ENCODE measurements around the gene PLEKHG4B. TPM values are rescaled to one million over a fixed set of nuclear protein-coding genes. Genes with fewer than 3 reads are reported as not detected.

Gene PLEKHG4B
- total RNA-seq, 1 experiment from 2014 or later: 44.3 TPM

DNA sequence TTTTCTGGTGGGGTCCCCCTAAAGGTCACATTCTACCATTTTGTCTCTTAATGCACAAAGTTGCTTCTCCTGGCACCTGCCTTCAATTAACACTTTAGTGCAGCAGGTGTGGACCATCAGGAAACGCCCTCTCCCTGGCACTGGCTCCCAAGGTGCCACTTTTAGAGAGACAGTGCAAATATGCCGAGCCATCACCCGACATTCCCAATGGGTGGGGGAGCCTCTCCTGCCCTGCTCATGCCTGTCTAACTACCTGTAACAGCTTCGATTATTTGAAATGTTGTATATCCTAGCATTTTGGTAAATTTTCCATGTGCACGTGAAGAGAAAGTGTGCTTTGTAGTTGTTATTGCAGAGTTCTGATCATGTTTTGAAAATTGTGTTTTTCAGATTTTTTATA is 86.1 kb downstream of the PLEKHG4B start:
- Histone ChIP-seq H2BK15ac (ENCODE audit: low read depth, low read length) (no peak overlapping the region), H3K4me1 (ENCODE audit: insufficient read depth, low read length) (no peaks in the 10 kb centered on the region; the same call in 1 of the 2 replicates), H3K9ac (ENCODE audit: extremely low read depth, insufficient read length, low read length) (no peak overlapping the region), H3K79me1 (ENCODE audit: insufficient read depth, low read depth, low read length, poor library complexity, severe bottlenecking) (no peaks in the 10 kb centered on the region), H2BK12ac (ENCODE audit: insufficient read length, low read depth, low read length) (no peak overlapping the region), H3K79me2 (ENCODE audit: insufficient read depth, low read length) (no peaks in the 10 kb centered on the region), H4K91ac (ENCODE audit: insufficient read length, low read depth, low read length) (no peak overlapping the region), H3K4me2 (ENCODE audit: insufficient read depth, insufficient read length, low read length) (no peak overlapping the region), H2BK5ac (ENCODE audit: insufficient read length, low read length) (no peak overlapping the region), H2BK20ac (ENCODE audit: low read depth, low read length, poor library complexity, severe bottlenecking) (no peak overlapping the region), H4K8ac (replicated peaks; ENCODE audit: insufficient read length, low read depth, low read length) (no peak overlapping the region), H3K27me3 (ENCODE audit: insufficient read depth, low read length) (no peaks in the 10 kb centered on the region), H3K18ac (ENCODE audit: insufficient read length, low read depth, low read length) (no peak overlapping the region), H3K23me2 (ENCODE audit: insufficient read length, low read depth, low read length, poor library complexity, severe bottlenecking) (no peaks in the 10 kb centered on the region), H3T11ph (ENCODE audit: low read length) (no peak overlapping the region), H3K27ac (ENCODE audit: insufficient read length, low read depth, low read length) (no peak overlapping the region), H4K20me1 (ENCODE audit: control insufficient read depth, insufficient read depth, insufficient read length) (no peaks in the 10 kb centered on the region), H3K9me3 (ENCODE audit: control insufficient read depth, low read depth, low read length) (no peaks in the 10 kb centered on the region), H3K4ac (ENCODE audit: low read depth, low read length) (no peak overlapping the region), H4K5ac (ENCODE audit: insufficient read length, low read depth, low read length) (no peak overlapping the region), H2AK5ac (ENCODE audit: insufficient read length, low read length) (no peak overlapping the region), H3K23ac (ENCODE audit: insufficient read length, low read depth, low read length) (no peak overlapping the region), H2BK120ac (ENCODE audit: low read depth, low read length, poor library complexity, severe bottlenecking) (no peak overlapping the region), H3K56ac (ENCODE audit: insufficient read length, low read depth, low read length) (no peak overlapping the region), H3K14ac (ENCODE audit: insufficient read depth, low read length) (no peak overlapping the region), H2AFZ (ENCODE audit: low read length) (no peak overlapping the region)
- peaks cover 7 to 9% of the 10 kb centered on the region in 2 experiments for H3K4me1 Mint-ChIP-seq
- peaks cover 12 to 60% (median 55%) of the 10 kb centered on the region in 3 experiments for H3K36me3 Mint-ChIP-seq (ENCODE audit: insufficient read depth in 1 of 3, low read depth in 3 of 3)
- TF ChIP-seq, protein P1, sequence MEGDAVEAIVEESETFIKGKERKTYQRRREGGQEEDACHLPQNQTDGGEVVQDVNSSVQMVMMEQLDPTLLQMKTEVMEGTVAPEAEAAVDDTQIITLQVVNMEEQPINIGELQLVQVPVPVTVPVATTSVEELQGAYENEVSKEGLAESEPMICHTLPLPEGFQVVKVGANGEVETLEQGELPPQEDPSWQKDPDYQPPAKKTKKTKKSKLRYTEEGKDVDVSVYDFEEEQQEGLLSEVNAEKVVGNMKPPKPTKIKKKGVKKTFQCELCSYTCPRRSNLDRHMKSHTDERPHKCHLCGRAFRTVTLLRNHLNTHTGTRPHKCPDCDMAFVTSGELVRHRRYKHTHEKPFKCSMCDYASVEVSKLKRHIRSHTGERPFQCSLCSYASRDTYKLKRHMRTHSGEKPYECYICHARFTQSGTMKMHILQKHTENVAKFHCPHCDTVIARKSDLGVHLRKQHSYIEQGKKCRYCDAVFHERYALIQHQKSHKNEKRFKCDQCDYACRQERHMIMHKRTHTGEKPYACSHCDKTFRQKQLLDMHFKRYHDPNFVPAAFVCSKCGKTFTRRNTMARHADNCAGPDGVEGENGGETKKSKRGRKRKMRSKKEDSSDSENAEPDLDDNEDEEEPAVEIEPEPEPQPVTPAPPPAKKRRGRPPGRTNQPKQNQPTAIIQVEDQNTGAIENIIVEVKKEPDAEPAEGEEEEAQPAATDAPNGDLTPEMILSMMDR (conservative IDR thresholded peaks at IDR 0.05): no peak
- H3K9me3 Mint-ChIP-seq: no peaks in the 10 kb centered on the region
- WGBS (ENCODE audit: extremely low coverage, insufficient read length, low lambda C conversion rate): no CpG with 5 or more reads among the region's 5 CpGs
- no peak overlapping the region for H3K27ac Mint-ChIP-seq
- DNase-seq: no peak
- no peaks in the 10 kb centered on the region; the same call in 1 of the 2 replicates for H3K27me3 Mint-ChIP-seq (ENCODE audit: low read depth)
- no peak overlapping the region for H3K4me3 Mint-ChIP-seq

All from H9 (cell line).